NAMALWA (cell line): ENCODE data around the gene KIRREL3.

Source experiments
- DNase-seq: peaks from one replicate; pipeline ENCODE4 v3.0.0-alpha.2; 2015; ENCODE audit warnings: low spot score

KIRREL3 gene

GRCh38 chr11:126630893-126631798 lies 369.4 kb downstream of the KIRREL3 start:
- no peak for DNase-seq

- no peak for DNase-seq
Observed at GRCh38 chr11:126630488-126630887, 370.1 kb downstream of the KIRREL3 start.

- DNase-seq, result no peak
Observed at GRCh38 chr11:126628790-126629621, 371.6 kb downstream of the KIRREL3 start.

- no peak for DNase-seq
Observed at GRCh38 chr11:126628450-126628789, 372.1 kb downstream of the KIRREL3 start.

- no peak for DNase-seq
Observed at GRCh38 chr11:126627421-126627820, 373.1 kb downstream of the KIRREL3 start.

- DNase-seq, result no peak
Observed at GRCh38 chr11:126624506-126624905, 376.1 kb downstream of the KIRREL3 start.

- no peak for DNase-seq
Observed at GRCh38 chr11:126619516-126619915, 381.1 kb downstream of the KIRREL3 start.

GRCh38 chr11:126615845-126616244 lies 384.7 kb downstream of the KIRREL3 start:
- DNase-seq, result no peak

GRCh38 chr11:126613272-126613671 lies 387.3 kb downstream of the KIRREL3 start:
- DNase-seq, result no peak

- no peak for DNase-seq
Observed at GRCh38 chr11:126612671-126613070, 387.9 kb downstream of the KIRREL3 start.

GRCh38 chr11:126611438-126611837 lies 389.1 kb downstream of the KIRREL3 start:
- no peak for DNase-seq

GRCh38 chr11:126608658-126609057 lies 391.9 kb downstream of the KIRREL3 start:
- DNase-seq, result no peak

GRCh38 chr11:126607776-126608541 lies 392.6 kb downstream of the KIRREL3 start:
- no peak for DNase-seq

- peak; percentile 18 for DNase-seq
Observed at GRCh38 chr11:126607374-126607773, 393.2 kb downstream of the KIRREL3 start.

- no peak for DNase-seq
Observed at GRCh38 chr11:126606484-126606883, 394.1 kb downstream of the KIRREL3 start.

- DNase-seq, result no peak
Observed at GRCh38 chr11:126604461-126604860, 396.1 kb downstream of the KIRREL3 start.

GRCh38 chr11:126603486-126603885 lies 397.1 kb downstream of the KIRREL3 start:
- peak; percentile 33 for DNase-seq

GRCh38 chr11:126602993-126603392 lies 397.6 kb downstream of the KIRREL3 start:
- no peak for DNase-seq

GRCh38 chr11:126602349-126602940 lies 398.1 kb downstream of the KIRREL3 start:
- DNase-seq, result no peak

GRCh38 chr11:126601550-126602215 lies 398.9 kb downstream of the KIRREL3 start:
- DNase-seq, result no peak

GRCh38 chr11:126601136-126601535 lies 399.4 kb downstream of the KIRREL3 start:
- no peak for DNase-seq
